ENCODE data around the gene ADRA2C. TPM values are rescaled to one million over a fixed set of nuclear protein-coding genes. Genes with fewer than 3 reads are reported as not detected.

The ADRA2C gene
- total and polyA plus RNA-seq, 4 donors = 9.6 to 72.2 (median 42.7) TPM

Other genes starting within 250 kb of the ADRA2C start
- gene LRPAP1, start 234.0 kb upstream of the ADRA2C start, total RNA-seq = 100 to 1,000 TPM; 128 to 136 TPM
- gene LRPAP1, start 234.0 kb upstream of the ADRA2C start, polyA plus RNA-seq = 100 to 1,000 TPM in 1 of 2 donors, 10 to 100 TPM in 1; 95.4 to 196 TPM